Thoracic aorta (tissue), 2 donors: ENCODE data around the gene RNU6-1. TPM values are rescaled to one million over a fixed set of nuclear protein-coding genes. Genes with fewer than 3 reads are reported as not detected.

Source experiments
- ATAC-seq: fragments of 150-250 bp; one replicate; pipeline ENCODE4 v1.8.0; 2017; ENCODE audit warnings: low read depth; ENCODE audit not compliant: insufficient number of reproducible peaks, low FRiP score
- DNase-seq: peaks from one replicate; pipeline ENCODE4 v3.0.0-alpha.2; 2020; ENCODE audit warnings: low spot score
- H3K27ac ChIP-seq, 2 donors: fragments of 200-600 bp; sonication (generic); 1 replicate in 1 of 2; 2 replicates in 1 of 2; pipeline ENCODE4 v1.5.1; 2016; ENCODE audit warnings: mild to moderate bottlenecking in 2 of 2, moderate library complexity in 2 of 2
- H3K27me3 ChIP-seq: fragments of 200-600 bp; sonication (generic); replicated peaks from 2 replicates; pipeline ENCODE4 v1.6.0; 2016; ENCODE audit warnings: mild to moderate bottlenecking; ENCODE audit not compliant: insufficient read depth
- H3K36me3 ChIP-seq: fragments of 200-600 bp; sonication (generic); one replicate; pipeline ENCODE4 v1.5.1; 2016
- H3K4me1 ChIP-seq, 2 donors: fragments of 200-600 bp; sonication (generic); 1 replicate in 1 of 2; 2 replicates in 1 of 2; pipeline versions ENCODE4 v1.5.1 to v1.6.0; 2016; ENCODE audit warnings: low read depth in 2 of 2, mild to moderate bottlenecking in 1 of 2; ENCODE audit not compliant: control insufficient read depth in 1 of 2
- H3K4me3 ChIP-seq: fragments of 200-600 bp; sonication (generic); 2 replicates; pipeline ENCODE4 v1.5.1; 2016; ENCODE audit warnings: mild to moderate bottlenecking
- H3K9me3 ChIP-seq: fragments of 200-600 bp; sonication (generic); 2 replicates; pipeline ENCODE4 v1.5.1; 2016
- CTCF ChIP-seq: fragments of 200-600 bp; sonication (generic); IDR thresholded peaks from one replicate; pipeline ENCODE4 v1.5.1; 2019; ENCODE audit warnings: antibody characterized with exemption
- total RNA-seq, 2 donors: library from RNA; depleted of rRNA; stranded (reverse); fragments of >200 nt; gene quantifications; one replicate each; pipeline versions ENCODE4 v1.1.0 to v1.2.3, GENCODE V29; 2016

Gene RNU6-1
- total RNA-seq, 2 donors from 2014 or later: not detected

- ATAC-seq (no peak), DNase-seq (no peak)
- peaks cover 0 to 10% of the 10 kb centered on the region in 2 donors for H3K4me1 ChIP-seq
- H3K9me3 ChIP-seq: peaks cover under 1% of the 10 kb centered on the region
- no peaks in the 10 kb centered on the region for H3K27me3 ChIP-seq
- no peaks in the 10 kb centered on the region for H3K36me3 ChIP-seq
- no peak overlapping the region for H3K4me3 ChIP-seq
- no peak for TF ChIP-seq CTCF
- H3K27ac ChIP-seq: no peak overlapping the region
These were observed 38.9 kb upstream of the RNU6-1 start for GRCh38 chr15:67878712-67879206.

- DNase-seq: no peak
- H3K36me3 ChIP-seq: no peaks in the 10 kb centered on the region
- no peak for TF ChIP-seq CTCF
- peaks cover 3% of the 10 kb centered on the region for H3K9me3 ChIP-seq
- H3K27me3 ChIP-seq: no peaks in the 10 kb centered on the region
- H3K4me1 ChIP-seq: no peaks in the 10 kb centered on the region
- H3K27ac ChIP-seq: no peak overlapping the region
- ATAC-seq: no peak
- no peak overlapping the region for H3K4me3 ChIP-seq
These were observed 33.9 kb upstream of the RNU6-1 start for GRCh38 chr15:67873777-67874176.

GRCh38 chr15:67870868-67871408, 31.1 kb upstream of the RNU6-1 start:
- H3K4me1 ChIP-seq: no peaks in the 10 kb centered on the region
- no peaks in the 10 kb centered on the region for H3K36me3 ChIP-seq
- no peak overlapping the region for H3K4me3 ChIP-seq
- H3K9me3 ChIP-seq: peaks cover 3% of the 10 kb centered on the region
- DNase-seq: no peak
- H3K27me3 ChIP-seq: no peaks in the 10 kb centered on the region
- ATAC-seq: no peak
- no peak for TF ChIP-seq CTCF
- H3K27ac ChIP-seq: no peak overlapping the region

- Histone ChIP-seq H3K36me3 (no peaks in the 10 kb centered on the region), H3K4me3 (no peak overlapping the region), H3K27ac (no peak overlapping the region), H3K27me3 (no peaks in the 10 kb centered on the region), H3K9me3 (peaks cover 3% of the 10 kb centered on the region), H3K4me1 (no peaks in the 10 kb centered on the region)
- no peak for ATAC-seq
- TF ChIP-seq CTCF: no peak
- DNase-seq: no peak
These were observed 29.9 kb upstream of the RNU6-1 start for GRCh38 chr15:67869701-67870100.

- no peak for TF ChIP-seq CTCF
- ATAC-seq (no peak), DNase-seq (no peak)
- H3K4me3 ChIP-seq: no peak overlapping the region
- H3K27me3 ChIP-seq: no peaks in the 10 kb centered on the region
- no peak overlapping the region for H3K27ac ChIP-seq
- H3K9me3 ChIP-seq: no peaks in the 10 kb centered on the region
- peaks cover 7 to 15% of the 10 kb centered on the region in 2 donors for H3K4me1 ChIP-seq
- no peaks in the 10 kb centered on the region for H3K36me3 ChIP-seq
These were observed 25.9 kb upstream of the RNU6-1 start for GRCh38 chr15:67865766-67866165.
